SK-N-SH treated with all-trans-retinoic acid at 6 μM for 48 hours (cell line): ENCODE results near the gene FBLL1.

Experiments used
- RARB ChIP-seq: fragments of 250-450 bp; sonication (Bioruptor Pico); IDR thresholded peaks from 2 replicates; pipeline ENCODE4 v1.8.0; 2021; ENCODE audit warnings: mild to moderate bottlenecking, moderate library complexity
- SNAI2 ChIP-seq: fragments of 250-450 bp; sonication (Bioruptor Pico); IDR thresholded peaks from 2 replicates; pipeline ENCODE4 v1.5.0; 2020; ENCODE audit warnings: mild to moderate bottlenecking, moderate library complexity
- TOX ChIP-seq: fragments of 250-450 bp; sonication (Bioruptor Pico); IDR thresholded peaks from 2 replicates; pipeline ENCODE4 v1.8.0; 2021; ENCODE audit warnings: mild to moderate bottlenecking, moderate library complexity, borderline replicate concordance
- ZFP30 ChIP-seq: fragments of 450-650 bp; formaldehyde crosslinking; IDR thresholded peaks from 2 replicates; pipeline ENCODE4 v1.5.0; 2022; ENCODE audit warnings: mild to moderate bottlenecking, moderate library complexity

- TF ChIP-seq ZFP30 (no peak), TOX (CRISPR knock-in tag) (no peak), SNAI2 (no peak), RARB (CRISPR knock-in tag) (no peak)
Measured at GRCh38 chr5:168502563-168503237, 26.4 kb upstream of the FBLL1 start.
